ENCODE data around the gene E2F4. TPM values are rescaled to one million over a fixed set of nuclear protein-coding genes. Genes with fewer than 3 reads are reported as not detected.

E2F4 gene
- 41.0 TPM for total RNA-seq

GRCh38 chr16:67191995-67192681, at the start of gene E2F4:
E2F4 (plus strand) TSS chr16:67192155; CDS start chr16:67192228, 73 bp downstream.

GRCh38 chr16:67150833-67151396, 41.0 kb upstream of the E2F4 start, which contains the start of gene B3GNT9:
B3GNT9 (minus strand) TSS chr16:67150998; CDS start chr16:67150485, 513 bp downstream.

GRCh38 chr16:67164599-67165061, 27.3 kb upstream of the E2F4 start, which contains the start of gene HSF4:
HSF4 (plus strand) TSS chr16:67164745; CDS start chr16:67164812, 67 bp downstream.

GRCh38 chr16:67170168-67170948, 21.6 kb upstream of the E2F4 start, which contains the start of gene NOL3:
NOL3 (plus strand) TSS chr16:67170538.

GRCh38 chr16:67183627-67184452, 8.1 kb upstream of the E2F4 start, which contains the start of gene MATCAP1:
MATCAP1 (minus strand) TSS chr16:67183963; CDS start chr16:67180610, 3,353 bp downstream.

GRCh38 chr16:67190041-67190440, 1.9 kb upstream of the E2F4 start, which contains the start of gene EXOC3L1:
EXOC3L1 (minus strand) TSS chr16:67190136; CDS start chr16:67189676, 460 bp downstream.

GRCh38 chr16:67199011-67199807, 7.3 kb downstream of the E2F4 start, which contains the start of gene ELMO3:
ELMO3 (plus strand) TSS chr16:67199131; CDS start chr16:67199327, 196 bp downstream.

GRCh38 chr16:67226804-67227566, 35.0 kb downstream of the E2F4 start, which contains the start of gene TMEM208:
TMEM208 (plus strand) TSS chr16:67227130; CDS start chr16:67227219, 89 bp downstream.

GRCh38 chr16:67247192-67248072, 55.5 kb downstream of the E2F4 start, which contains the start of gene FHOD1:
FHOD1 (minus strand) TSS chr16:67247481; CDS start chr16:67247410, 71 bp downstream.

Small RNA genes within 50 kb of the gene (small RNA-seq; reads per million reads assigned to genes)
- gene MIR328 (ENCODE audit: low replicate concordance), result 4.5 reads per million, percentile 86 among the genes with 10 or more reads in this experiment

Other genes starting within 250 kb of the E2F4 start
- gene CES3, start 230.9 kb upstream of the E2F4 start, total RNA-seq, result 2.5 TPM
- gene CES4A, start 203.6 kb upstream of the E2F4 start, total RNA-seq, result 33.8 TPM
- gene CBFB, start 163.0 kb upstream of the E2F4 start, total RNA-seq, result 42.3 TPM
- 36.3 TPM for gene PHAF1, start 82.2 kb upstream of the E2F4 start, total RNA-seq
- gene B3GNT9, start 41.2 kb upstream of the E2F4 start, total RNA-seq, result 0.63 TPM
- gene TRADD, start 32.2 kb upstream of the E2F4 start, total RNA-seq, result 0.31 TPM
- gene FBXL8, start 32.2 kb upstream of the E2F4 start, total RNA-seq, result 1.6 TPM
- gene HSF4, start 27.4 kb upstream of the E2F4 start, total RNA-seq, result 11.3 TPM
- 3.4 TPM for gene NOL3, start 21.6 kb upstream of the E2F4 start, total RNA-seq
- 106 TPM for gene MATCAP1, start 8.2 kb upstream of the E2F4 start, total RNA-seq
- 0.63 TPM for gene EXOC3L1, start 2.0 kb upstream of the E2F4 start, total RNA-seq
- gene ELMO3, start 7.0 kb downstream of the E2F4 start, total RNA-seq, result 0.94 TPM
- 27.2 TPM for gene TMEM208, start 35.0 kb downstream of the E2F4 start, total RNA-seq
- gene FHOD1, start 55.3 kb downstream of the E2F4 start, total RNA-seq, result 1.9 TPM
- 0.94 TPM for gene SLC9A5, start 56.8 kb downstream of the E2F4 start, total RNA-seq
- gene PLEKHG4, start 87.4 kb downstream of the E2F4 start, total RNA-seq, result 3.4 TPM
- gene KCTD19, start 134.6 kb downstream of the E2F4 start, total RNA-seq, result 0.31 TPM
- gene LRRC36, start 134.7 kb downstream of the E2F4 start, total RNA-seq, result 3.1 TPM
- gene TPPP3, start 201.3 kb downstream of the E2F4 start, total RNA-seq, result 3.8 TPM
- 5.0 TPM for gene ZDHHC1, start 224.3 kb downstream of the E2F4 start, total RNA-seq
- gene HSD11B2, start 239.0 kb downstream of the E2F4 start, total RNA-seq, result not detected

All from parietal lobe (tissue), 2 donors.